H1 (cell line): ENCODE results near the gene FAM9B.

Source experiments
- ASH2L ChIP-seq: fragments of 200-600, 300-600 bp; sonication (generic); IDR thresholded peaks from one replicate; pipeline ENCODE4 v1.7.1; 2017; ENCODE audit warnings: low read length
- ATF2 ChIP-seq: IDR thresholded peaks from 2 replicates; pipeline ENCODE4 v1.6.1; 2012; ENCODE audit warnings: low read length, inconsistent platforms
- BCL11A ChIP-seq, 2 experiments: IDR thresholded peaks; one replicate each; pipeline ENCODE4 v1.6.1; 2011; ENCODE audit warnings: low read depth in 2 of 2, low read length in 2 of 2, mild to moderate bottlenecking in 2 of 2
- CBX5 ChIP-seq: fragments of 300-800, 300-1000 bp; sonication (generic); IDR thresholded peaks from 2 replicates; pipeline ENCODE4 v1.7.1; 2016; ENCODE audit warnings: antibody characterized with exemption, low read length, low read depth
- CTCF ChIP-seq, 3 experiments: IDR thresholded peaks; 1 replicate in 2 of 3; 2 replicates in 1 of 3; pipeline versions ENCODE4 v1.5.1 to v1.6.1; 2011; ENCODE audit warnings: low read length in 3 of 3, mild to moderate bottlenecking in 3 of 3, inconsistent platforms in 2 of 3, low read depth in 1 of 3, moderate library complexity in 1 of 3; ENCODE audit not compliant: insufficient read depth in 1 of 3; ENCODE audit errors: control extremely low read depth in 1 of 3
- HDAC6 ChIP-seq: IDR thresholded peaks from one replicate; pipeline ENCODE4 v1.7.1; 2012; ENCODE audit warnings: low read depth, mild to moderate bottlenecking, inconsistent platforms, low read length, moderate library complexity
- JUND ChIP-seq: IDR thresholded peaks from 2 replicates; pipeline ENCODE4 v1.6.1; 2011; ENCODE audit warnings: mild to moderate bottlenecking, improper control_type of control experiment, low read length
- KDM5A ChIP-seq: fragments of 200-600 bp; IDR thresholded peaks from 2 replicates; pipeline ENCODE4 v1.7.1; 2012; ENCODE audit warnings: mild to moderate bottlenecking, low read length, inconsistent platforms, mixed read lengths
- SP2 ChIP-seq: IDR thresholded peaks from 2 replicates; pipeline ENCODE4 v1.6.1; 2012; ENCODE audit warnings: mild to moderate bottlenecking, low read length, inconsistent platforms
- ZNF274 ChIP-seq: IDR thresholded peaks from 2 replicates; pipeline ENCODE4 v1.7.0; 2012; ENCODE audit warnings: low read length, borderline replicate concordance; ENCODE audit errors: extremely low read depth

DNA sequence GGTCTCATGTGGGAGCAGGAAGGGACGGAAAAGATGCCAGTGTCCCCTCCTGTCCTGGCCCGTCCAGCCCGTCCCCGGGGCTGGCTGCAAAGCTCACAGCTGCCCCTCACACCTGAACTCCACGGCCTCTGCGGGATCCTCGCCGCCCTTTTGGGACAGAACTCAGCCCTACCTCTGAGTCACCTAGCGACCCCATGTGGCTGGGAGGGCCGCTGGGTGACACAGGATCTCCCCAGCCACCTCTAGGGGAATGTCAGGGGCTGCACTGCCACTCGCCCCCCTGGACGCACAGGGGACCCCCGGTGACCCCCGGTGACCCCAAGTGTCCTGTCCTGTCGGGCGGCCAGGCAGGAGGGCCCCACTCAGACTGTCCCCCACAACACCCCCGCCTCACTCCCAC is 748 bp downstream of the FAM9B start:
- no peak for TF ChIP-seq ASH2L
- TF ChIP-seq CBX5, result no peak
- no peak for TF ChIP-seq ZNF274
- no peak for TF ChIP-seq CTCF (IDR thresholded peaks at IDR 0.05; ENCODE audit: control extremely low read depth in 1 of 3, insufficient read depth in 1 of 3, low read depth in 1 of 3, low read length in 3 of 3)
- TF ChIP-seq SP2, result no peak
- no peak for TF ChIP-seq JUND
- TF ChIP-seq HDAC6, result no peak
- no peak for TF ChIP-seq BCL11A (IDR thresholded peaks at IDR 0.05; ENCODE audit: low read depth in 2 of 2, low read length in 2 of 2)
- no peak for TF ChIP-seq ATF2
- no peak for TF ChIP-seq KDM5A
